ENCODE measurements around the gene MPP2.
A peak's percentile ranks its signal among the peaks of the same experiment; 100 is the strongest.
"Not testable (repeated sequence)": the region's sequence is repeated elsewhere in the genome, so short reads cannot be mapped to it uniquely, and the experiment has no call there.

The MPP2 gene

DNA sequence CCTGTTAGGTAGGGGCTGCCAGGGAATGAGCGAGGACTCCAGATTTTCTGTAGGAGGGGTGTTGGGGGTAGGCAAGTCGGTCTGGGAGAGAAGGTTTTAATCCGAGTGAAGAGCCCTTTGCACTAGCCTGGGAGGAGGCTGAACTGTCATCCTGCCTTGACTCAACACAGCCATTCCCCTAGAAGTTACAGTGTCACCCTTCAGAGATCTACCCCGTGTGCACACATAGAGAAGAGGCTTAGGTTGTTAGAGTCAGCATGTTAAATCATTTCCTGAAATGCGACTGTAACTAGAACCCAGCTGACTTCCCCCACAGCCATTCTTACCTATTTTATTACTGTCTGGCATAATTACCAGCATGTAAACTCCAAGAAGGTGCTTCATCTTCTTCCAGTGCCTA is 20.6 kb upstream of the MPP2 start:
- DNase-seq (ENCODE audit: low spot score): not testable (repeated sequence)

DNA sequence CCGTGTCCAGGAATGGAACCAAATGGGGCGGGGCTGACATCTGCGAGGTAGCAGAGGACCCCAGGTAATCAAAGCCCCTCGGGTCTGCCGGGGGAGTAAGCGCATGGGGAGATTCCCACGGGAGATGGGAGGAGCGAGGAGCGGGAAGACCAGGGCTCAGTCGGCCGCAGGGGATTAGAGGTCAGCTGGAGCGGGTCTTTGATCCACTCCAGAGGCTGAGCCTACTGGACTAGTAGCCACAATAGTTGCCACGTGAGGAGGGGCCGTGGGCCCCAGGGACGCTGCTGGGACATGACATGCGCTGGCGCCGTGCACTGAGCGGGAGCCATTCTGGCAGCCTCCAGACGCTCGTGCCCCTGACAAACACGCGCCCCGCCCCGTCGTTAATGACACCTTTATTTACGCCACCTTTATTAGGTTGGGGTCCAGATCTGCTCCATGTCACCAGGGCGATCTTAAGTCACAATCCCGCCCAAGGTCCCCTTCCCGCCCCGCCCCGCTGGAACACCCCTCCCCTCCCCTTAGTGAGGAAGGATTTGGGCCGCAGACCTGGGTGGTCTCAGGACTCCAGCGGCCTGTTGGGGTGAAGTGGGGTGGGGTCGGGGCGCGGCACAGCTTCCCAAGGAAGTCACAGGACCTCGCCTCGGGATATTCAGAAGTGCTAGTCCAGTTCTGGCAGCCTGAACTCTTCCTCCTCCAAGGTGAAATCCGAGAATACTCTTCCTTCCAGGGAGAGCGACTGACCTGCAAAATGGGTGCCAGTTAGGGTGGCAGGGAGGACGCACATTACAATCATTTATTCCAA is 19.9 kb upstream of the MPP2 start:
- DNase-seq (ENCODE audit: low spot score): no peak

DNA sequence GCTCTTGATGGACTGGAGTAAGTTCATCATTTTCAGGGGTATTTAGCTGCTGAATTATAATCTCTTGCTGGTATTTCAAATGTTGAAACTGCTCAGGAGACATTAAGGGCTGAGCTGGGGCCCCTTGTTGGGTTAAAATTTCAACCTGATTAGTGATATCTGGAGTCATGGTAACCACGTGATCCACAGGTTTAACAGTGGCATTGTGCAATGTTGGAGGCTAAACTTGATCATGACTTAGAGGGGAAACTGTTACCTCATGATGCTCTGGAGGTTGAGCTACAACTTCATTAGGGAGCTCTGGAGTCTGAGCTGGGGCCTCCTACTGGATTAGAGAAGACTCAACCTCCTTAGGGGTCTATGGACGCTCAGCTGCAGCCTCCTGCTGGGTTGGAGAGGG is 17.2 kb upstream of the MPP2 start:
- no peak for DNase-seq (ENCODE audit: low spot score)

DNA sequence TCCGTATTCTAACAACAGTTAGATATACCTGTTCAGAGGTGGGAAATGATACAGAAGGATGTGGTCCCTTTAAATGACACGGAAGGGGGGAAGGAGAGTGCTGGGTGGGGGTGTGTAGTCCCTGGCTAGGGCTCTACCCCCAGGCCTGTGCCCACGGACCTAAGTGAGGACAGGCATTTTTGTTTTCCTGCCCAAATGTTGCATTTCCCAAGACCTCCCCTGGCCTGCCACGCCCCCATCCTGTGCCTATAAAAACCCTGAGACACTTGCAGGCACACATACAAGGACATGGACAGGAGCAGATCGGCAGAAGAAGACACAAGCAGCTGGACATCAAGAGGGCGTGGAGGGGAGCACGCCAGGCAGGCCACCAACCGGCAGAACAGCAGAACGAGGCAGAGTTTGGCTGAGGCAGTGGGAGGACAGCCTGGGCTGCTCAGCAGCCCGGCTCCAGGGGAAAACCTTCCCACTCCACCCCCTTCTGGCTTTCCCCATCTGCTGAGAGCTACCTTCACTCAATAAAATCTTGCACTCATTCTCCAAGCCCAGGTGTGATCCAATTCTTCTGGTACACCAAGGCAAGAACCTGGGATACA is 13.3 kb upstream of the MPP2 start:
- no peak for DNase-seq (ENCODE audit: low spot score)

DNA sequence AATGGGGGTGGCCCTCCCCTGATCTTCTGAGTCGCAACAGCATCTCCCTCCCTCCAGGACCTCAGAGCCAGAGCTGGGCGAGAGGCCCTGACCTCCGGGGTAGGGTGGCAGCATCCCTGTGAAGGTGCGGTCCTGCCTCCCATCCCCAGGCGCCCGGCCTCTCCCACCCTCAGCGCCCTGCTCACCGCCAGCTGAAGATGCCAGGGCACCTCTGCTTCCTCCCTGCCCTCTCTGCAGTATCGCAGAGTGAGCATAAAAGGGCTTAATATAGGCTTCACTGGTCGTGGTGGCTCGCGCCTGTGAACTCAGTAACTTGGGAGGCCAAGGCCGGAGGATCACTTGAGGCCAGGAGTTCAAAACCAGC is 10.7 kb upstream of the MPP2 start:
- DNase-seq (ENCODE audit: low spot score): no peak

DNA sequence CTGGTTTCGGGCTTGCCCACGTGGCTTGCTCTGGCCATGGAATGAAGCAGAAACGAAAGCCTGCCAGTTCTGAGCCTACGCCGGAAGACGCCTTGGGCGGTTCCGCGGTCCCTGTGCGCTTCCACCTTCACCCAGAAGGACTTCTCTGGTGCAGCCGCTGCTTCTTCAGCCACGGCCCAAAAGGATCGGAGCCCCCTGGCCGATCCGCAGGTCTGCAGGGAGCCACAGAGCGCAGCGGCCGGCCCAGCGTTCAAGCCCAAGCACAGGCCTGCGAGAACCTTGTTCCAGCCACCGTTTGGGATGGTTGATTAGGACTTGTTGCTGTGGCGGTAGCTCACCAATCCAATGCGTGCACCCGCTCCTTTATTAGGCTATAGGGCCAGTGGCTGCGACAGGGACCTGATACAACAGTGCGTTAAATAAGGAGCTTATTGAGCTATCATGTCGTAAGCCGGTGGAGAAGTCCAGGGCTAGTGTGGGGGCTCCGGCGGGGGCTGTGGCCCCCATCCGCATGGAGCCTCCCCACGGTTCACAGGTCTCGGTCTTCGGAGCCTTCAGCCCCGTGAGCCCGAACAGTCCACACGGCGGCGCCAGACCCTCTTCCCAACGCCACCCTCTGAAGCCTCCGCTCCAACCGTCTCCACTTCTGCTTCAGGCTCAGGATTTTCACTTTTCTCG is 10.2 kb upstream of the MPP2 start:
- no peak for DNase-seq (ENCODE audit: low spot score)

DNA sequence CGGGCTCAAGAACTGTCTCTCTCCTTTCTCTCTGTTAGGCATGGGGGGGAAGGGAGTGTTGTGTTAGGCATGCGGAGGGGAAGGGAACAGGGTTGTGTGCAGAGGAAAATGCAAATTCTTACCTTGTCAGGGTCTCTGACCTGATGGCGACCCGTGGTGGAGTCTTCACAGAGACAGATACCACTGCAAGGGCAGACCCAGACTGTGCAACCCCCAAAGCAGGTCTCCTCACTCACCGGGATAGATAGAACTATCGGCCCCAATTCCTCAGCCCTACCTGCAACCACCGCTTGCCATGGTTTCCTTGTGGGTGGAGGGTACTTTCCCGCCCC is 9.6 kb upstream of the MPP2 start:
- DNase-seq (ENCODE audit: low spot score): no peak

DNA sequence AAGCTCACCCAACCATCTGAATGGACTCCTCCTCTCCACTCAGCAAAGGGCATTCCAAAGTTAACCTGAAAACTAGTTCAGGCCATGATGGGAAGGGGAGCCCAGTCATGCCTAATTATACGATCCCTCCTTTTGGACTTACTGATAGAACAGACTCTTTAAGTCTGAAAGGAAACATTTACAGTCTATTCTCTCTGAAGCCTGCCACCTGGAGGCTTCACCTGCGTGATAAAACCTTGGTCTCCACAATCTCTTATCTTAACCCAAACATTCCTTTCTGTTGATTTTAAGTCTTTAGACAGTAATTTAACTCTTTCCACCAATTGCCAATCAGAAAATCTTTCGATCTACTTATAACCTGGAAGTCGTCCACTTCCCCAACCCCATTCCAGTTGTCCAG is 9.0 kb upstream of the MPP2 start:
- no peak for DNase-seq (ENCODE audit: low spot score)

DNA sequence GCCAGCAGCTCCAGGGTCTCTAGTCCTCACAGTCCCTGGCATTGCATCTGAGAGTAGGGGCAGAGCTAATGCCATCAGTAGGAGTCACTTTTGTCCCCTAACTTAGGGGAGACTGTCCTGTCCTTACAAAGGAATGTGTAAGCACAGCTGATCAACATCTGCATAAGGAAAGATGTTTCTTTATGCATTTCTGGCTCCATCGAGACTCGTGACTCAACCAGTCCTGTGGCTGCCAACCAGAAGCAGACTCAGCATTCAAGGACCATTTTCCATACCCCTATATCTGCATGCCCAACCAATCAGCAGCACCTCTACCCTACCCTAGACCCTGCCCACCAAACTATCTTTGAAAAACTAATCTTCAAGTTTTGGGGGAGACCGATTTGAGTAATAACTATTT is 8.2 kb upstream of the MPP2 start:
- no peak for DNase-seq (ENCODE audit: low spot score)

DNA sequence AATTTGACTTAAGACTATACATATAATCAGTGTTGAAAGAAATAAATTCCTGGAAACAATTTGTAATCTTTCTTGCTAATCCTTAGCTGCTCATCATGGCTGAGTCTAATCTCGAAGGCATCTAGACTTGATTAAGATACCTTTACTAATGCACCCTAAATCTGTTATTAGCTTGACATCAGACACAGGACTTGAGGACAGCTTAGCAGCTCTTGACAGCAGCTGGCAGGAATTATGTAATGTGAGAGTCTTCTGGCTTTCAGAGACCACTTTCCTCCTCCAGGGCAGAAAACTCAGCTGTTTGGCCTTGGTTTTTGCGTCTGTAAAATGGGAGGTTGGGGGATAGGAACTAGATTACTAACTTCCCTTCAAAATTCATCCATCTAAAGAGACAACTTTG is 7.1 kb upstream of the MPP2 start:
- DNase-seq (ENCODE audit: low spot score): no peak

DNA sequence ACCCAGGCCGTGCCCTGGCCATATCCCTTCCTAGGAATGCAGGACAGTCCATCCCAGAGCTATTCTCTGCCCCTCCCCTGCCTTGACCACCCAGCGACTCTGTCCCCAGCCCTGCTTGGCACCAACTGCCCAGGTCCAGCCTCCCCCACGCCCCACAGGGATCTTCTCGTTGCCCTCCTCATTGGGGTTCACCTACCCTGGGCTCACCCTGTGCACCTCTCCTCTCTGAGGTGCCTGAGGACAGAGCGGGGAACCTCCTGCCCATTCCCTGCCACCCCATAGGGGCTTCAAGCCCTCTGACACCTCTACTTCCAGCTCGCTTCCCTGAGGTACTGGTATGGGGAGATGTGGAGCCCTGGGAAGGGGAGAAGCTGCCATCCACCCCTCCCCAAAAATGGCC is 6.2 kb upstream of the MPP2 start:
- DNase-seq (ENCODE audit: low spot score): no peak

DNA sequence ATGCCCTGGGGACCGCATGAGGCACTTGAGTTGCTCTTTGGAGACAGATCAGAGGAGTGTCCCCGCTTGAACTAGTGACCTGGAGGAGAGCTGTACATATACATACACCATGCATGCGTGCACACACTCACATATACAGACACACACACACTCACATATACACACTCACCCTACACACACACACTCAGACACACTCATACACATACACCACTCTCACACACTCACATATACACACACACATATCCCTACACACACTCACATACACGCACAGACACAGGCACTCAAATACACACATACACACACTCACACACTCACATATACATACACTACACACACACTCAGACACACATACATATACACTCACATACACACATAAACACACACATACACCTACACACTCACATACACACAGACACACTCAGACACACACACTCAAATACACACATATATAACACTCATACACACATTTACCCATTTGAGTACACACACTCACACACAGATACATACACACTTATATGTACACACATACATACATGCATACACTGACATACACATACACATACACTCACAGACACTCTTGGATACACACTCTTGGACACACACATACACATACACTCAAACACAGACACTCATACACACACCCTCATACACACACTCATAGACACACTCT is 5.4 kb upstream of the MPP2 start:
- no peak for DNase-seq (ENCODE audit: low spot score)

DNA sequence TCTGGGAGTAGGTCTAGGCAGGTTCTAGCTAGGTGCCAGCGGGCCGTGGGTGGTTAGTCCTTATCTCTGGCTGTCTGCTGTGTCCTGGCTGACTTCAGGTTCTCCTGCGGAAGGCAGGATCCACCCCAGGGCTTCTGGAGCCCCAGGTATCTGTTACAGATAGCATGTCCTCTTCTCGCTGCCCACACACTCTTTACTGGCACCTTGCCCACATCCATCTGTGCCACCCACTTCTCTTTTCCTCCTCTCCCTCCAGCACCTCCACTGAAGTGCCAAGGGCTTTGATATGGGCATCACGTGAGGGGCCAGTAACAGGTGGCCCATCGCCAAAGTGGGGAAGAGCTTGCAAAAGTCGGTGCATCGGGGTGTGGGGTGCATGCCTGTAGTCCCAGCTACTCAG is 4.6 kb upstream of the MPP2 start:
- no peak for DNase-seq (ENCODE audit: low spot score)

DNA sequence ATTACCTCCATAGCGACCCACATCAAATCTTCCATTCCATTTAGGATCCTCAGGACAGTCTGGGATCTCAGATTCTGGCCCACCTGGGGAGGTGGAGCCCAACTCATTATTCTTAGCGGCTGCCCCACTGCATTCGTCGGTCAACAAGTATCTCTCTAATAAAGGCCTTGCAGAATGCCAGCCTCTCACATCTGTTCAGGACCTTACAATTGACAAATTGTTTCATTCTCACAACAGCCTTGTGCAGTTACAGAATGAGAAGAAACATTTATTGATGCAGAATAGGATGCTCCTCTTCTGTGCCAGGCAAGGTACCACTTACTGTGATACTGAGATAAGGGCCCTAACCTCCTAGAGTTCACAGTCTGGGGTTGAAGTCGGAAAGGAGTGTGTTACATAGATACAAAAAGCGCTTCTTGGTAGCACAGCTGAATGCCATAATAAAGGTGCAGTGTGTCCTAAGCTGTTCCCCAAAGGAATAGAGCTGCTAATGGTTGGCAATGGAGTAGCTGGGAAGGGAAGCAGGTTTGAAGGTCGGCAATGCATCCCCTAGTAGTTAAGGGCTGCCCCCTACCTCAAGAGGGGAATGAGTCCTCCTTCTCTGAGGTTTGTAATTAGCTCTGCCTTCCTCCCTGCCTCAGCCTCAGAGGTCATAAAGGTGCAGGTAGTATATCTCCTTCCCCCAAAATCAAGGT is 2.3 kb upstream of the MPP2 start:
- DNase-seq (ENCODE audit: low spot score): no peak

DNA sequence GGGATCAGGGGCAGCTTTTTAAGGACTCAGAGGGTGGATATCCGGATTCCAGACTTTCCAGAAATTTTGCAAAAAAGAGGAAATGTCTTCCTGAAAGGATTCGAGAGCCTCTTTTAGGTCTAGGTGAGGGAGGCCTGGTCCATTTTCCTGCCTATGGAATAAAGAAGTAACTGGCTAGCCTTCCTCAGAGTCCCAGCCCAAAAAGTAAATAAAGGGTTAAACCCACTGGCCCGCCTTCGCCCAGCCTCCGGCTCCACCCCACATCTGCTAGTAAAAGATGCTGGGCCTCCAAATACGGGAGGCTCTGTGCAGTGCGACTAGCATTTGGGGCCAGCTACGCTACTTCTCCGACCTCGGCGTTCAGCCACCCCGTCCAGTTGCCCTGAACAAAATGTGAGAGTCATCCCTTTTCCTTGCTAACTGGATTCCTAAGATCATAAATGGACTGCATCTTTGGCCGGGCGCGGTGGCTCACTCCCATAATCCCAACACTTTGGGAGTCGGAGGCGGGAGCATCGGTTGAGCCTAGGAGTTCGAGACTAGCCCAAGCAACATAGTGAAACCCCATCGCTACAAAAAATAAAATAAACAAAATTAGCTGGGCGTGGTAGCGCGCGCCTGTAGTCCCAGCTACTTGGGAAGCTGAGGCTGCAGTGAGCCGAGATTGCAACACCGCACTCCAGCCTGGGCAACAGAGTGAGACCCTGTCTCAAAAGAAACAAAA is 824 bp upstream of the MPP2 start:
- peak; percentile 82 for DNase-seq (ENCODE audit: low spot score)

DNA sequence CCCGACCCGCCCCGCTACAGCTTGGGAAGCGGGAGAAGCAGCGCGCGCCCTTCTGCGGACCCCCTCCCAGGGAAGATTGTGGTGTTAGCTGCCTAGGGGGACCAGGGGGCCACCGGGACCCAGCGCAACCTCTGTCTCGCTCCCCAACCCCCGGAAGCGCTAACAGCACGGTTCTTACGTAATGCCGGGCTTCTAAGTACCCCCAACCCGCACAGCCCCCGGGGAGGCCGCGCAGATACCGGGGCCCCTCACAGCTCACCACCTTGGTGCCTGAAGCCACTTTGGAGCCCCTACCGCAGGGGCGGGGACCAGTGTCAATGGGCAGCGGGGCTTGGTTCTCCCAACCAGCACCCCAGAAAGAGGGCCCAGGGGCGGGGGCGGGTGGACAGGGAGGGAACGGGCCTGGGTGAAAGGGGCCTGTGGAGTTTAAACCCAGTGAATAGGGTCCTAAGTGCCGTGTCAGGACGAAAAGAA is 348 bp downstream of the MPP2 start:
- DNase-seq (ENCODE audit: low spot score): no peak

DNA sequence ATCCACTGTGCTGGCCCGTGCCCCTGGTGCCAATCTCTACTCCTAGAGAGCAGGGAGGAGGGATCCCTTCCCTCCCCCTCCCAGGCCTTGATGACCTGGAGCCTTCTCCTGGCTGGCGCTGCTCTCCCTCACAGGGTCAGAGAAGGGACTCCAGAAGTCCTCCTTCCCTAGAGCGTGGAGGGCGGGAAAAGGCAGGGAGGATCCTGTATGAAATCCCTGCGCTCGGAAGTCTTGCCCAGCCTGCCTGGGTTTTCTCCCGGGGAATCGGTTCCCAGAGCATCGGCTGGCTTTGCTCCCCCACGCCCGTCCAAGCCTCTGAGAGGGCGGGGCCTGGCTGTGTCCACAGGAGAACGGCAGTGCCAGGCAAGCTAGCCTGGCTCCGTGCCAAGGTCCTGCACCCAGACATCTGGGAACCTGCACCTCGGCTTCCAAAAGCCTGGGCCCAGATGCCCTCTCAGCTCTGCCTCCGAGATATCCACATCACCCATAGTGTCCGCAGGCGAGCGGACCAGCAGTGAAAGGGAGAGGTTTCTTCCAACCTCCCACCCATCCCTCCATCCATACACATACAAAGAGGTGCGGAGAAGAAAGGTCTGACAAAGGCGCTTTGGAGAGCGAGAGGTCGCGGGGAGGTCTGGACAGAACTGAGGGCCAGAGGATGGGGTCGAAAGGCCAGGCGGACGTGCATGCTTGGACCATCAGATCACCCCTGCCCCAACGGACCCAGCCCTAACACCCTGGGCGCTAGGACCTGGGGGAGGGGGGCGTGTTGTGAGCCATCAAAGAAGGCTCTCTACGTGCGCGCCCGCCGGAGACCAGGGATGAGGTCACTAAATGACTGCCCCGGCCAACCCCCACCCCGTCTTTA is 1.1 kb downstream of the MPP2 start:
- DNase-seq (ENCODE audit: low spot score): peak; percentile 64

DNA sequence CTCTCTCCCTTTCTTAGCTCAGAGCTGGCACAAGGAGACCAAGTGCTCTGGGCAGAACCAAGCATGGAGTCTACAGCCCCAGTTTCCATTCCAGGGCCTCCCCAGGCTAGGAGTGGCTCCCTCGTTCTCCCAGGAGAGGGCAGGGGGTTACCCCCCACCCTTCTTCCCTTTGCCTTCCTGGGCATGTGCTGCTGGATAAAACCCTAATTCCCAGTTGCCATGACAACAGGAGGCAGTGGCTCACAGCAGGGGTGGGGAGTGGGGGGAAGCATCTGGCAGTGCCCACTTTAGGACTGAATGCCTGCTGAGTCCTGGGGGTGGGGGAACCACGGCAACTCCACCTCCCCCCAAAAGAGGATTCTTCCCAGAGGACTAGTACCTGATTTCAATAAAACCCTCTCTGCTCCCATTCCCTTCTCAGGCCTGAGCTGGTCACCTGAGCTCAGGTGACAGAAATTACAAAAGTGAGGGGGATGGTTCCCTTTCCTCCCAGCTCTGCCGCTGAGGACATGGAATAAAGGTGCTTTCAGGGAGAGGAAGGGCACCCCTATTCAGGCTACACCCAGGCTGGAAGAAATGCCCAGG is 1.8 kb downstream of the MPP2 start:
- DNase-seq (ENCODE audit: low spot score): no peak

DNA sequence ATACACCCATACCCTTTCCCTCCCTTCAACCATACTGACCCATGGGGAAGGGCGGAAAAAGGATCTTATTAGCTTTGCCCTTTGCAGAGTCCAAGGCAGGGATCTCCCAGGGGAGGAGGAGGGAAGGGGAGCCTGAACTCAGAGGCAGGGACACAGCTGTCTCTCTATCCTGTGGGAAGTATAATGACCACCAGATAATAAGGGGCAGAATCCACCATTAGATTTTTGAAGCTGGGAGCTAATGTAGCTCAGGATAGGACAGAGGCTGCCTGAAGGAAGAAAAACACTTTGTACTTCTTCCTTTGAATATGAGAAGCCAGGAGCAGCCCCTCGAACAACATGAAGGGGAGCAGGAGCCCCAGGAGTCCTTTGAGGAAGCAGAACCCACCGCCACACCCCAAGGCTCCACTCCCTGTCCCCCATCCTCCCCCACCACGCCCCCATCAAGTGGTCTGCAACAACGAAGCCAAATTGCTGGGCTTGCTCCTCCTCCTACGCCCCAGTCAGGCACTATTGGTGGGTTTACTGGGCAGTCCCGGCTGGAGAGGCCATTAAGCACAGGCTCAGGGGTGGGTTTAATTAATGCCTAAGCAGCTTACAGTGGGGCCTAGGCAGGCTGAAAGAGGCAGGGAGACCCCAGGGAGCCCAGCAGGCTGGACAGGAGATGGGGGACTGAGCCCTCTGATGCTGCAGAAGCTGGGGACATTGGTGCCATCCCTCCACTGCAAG is 5.3 kb downstream of the MPP2 start:
- no peak for DNase-seq (ENCODE audit: low spot score)
